ENCODE data around the gene PKD1. TPM values are rescaled to one million over a fixed set of nuclear protein-coding genes. Genes with fewer than 3 reads are reported as not detected.
"Not testable (repeated sequence)": the region's sequence is repeated elsewhere in the genome, so short reads cannot be mapped to it uniquely, and the experiment has no call there.

PKD1 gene
- total and polyA plus RNA-seq, 2 donors (not counting 1 experiment from before 2014, with no cell fraction given): 100 to 116 TPM

GRCh38 chr16:2122429-2122828 is 13.3 kb downstream of the PKD1 start:
- no peak overlapping the region for H3K4me3 ChIP-seq (ENCODE audit: control extremely low read depth in 1 of 5, extremely low read depth in 1 of 5, insufficient read depth in 1 of 5, low read depth in 2 of 5, low read length in 4 of 5)
- TF ChIP-seq CTCF (IDR thresholded peaks at IDR 0.05): no peak
- TF ChIP-seq EZH2 (IDR thresholded peaks at IDR 0.05; ENCODE audit: borderline replicate concordance, insufficient read depth, low read depth, low read length, poor library complexity, severe bottlenecking): no peak
- intact Hi-C loops (cut with micrococcal nuclease): no loop called here
- peaks cover 0 to 3% of the 10 kb centered on the region in 2 donors for H3K4me1 ChIP-seq (ENCODE audit: control insufficient read depth in 2 of 2, insufficient read depth in 2 of 2, low read length in 2 of 2)
- no peak for DNase-seq
- no peak for ATAC-seq (ENCODE audit: low read depth)
- POLR2A ChIA-PET: interaction anchor here (0.6 kb wide), 1 partner anchor 1479 kb away, joined by 5 read pairs; no protein-coding TSS in a partner anchor
- H3K79me2 ChIP-seq (ENCODE audit: control insufficient read depth, insufficient read depth, low read length): no peaks in the 10 kb centered on the region
- CTCF ChIA-PET: interaction anchor here (1.3 to 2.9 kb wide), 3 partner anchors 18 to 33 kb away, joined by 5 to 26 read pairs (median 6); partner anchors contain the start of gene TRAF7
- H4K20me1 ChIP-seq (ENCODE audit: control insufficient read depth, insufficient read depth, low read length, poor library complexity, severe bottlenecking): peaks cover 15% of the 10 kb centered on the region
- no peaks in the 10 kb centered on the region for H3K36me3 ChIP-seq (replicated peaks in 1 of 2; ENCODE audit: control extremely low read depth in 1 of 2, control insufficient read depth in 1 of 2, extremely low read depth in 1 of 2, insufficient read depth in 2 of 2, low read length in 1 of 2)
- no peaks in the 10 kb centered on the region for H3K27me3 ChIP-seq (replicated peaks in 1 of 4; ENCODE audit: control extremely low read depth in 1 of 4, control insufficient read depth in 3 of 4, insufficient read depth in 4 of 4, low read length in 3 of 4)
- no peak overlapping the region for H3K4me2 ChIP-seq (replicated peaks; ENCODE audit: low read depth, low read length, poor library complexity, severe bottlenecking)
- Mint-ChIP-seq H3K4me1 (peaks cover 17% of the 10 kb centered on the region), H3K27me3 (no peaks in the 10 kb centered on the region), H3K27ac (no peak overlapping the region), H3K9me3 (ENCODE audit: insufficient read depth) (no peaks in the 10 kb centered on the region), H3K4me3 (no peak overlapping the region)
- WGBS (ENCODE audit: insufficient coverage): 90% methylated on average over 13 of the region's 17 CpGs
- H3K9me3 ChIP-seq (ENCODE audit: control extremely low read depth in 1 of 3, control insufficient read depth in 2 of 3, insufficient read depth in 1 of 3, low read length in 2 of 3): no peaks in the 10 kb centered on the region
- no peak overlapping the region for H2AFZ ChIP-seq (ENCODE audit: insufficient read depth, low read depth, low read length, poor library complexity, severe bottlenecking)
- H3K27ac ChIP-seq (ENCODE audit: low read length in 2 of 2): no peak overlapping the region
- H3K9ac ChIP-seq (ENCODE audit: low read length): no peak overlapping the region

GRCh38 chr16:2121853-2122252 is 13.8 kb downstream of the PKD1 start:
- H3K27me3 Mint-ChIP-seq: no peaks in the 10 kb centered on the region
- H3K27ac Mint-ChIP-seq: no peak overlapping the region
- no peak for TF ChIP-seq EZH2 (IDR thresholded peaks at IDR 0.05; ENCODE audit: borderline replicate concordance, insufficient read depth, low read depth, low read length, poor library complexity, severe bottlenecking)
- no peak for TF ChIP-seq CTCF (IDR thresholded peaks at IDR 0.05)
- H3K4me3 Mint-ChIP-seq: no peak overlapping the region
- CTCF ChIA-PET: interaction anchor here (0.6 to 2.9 kb wide), 7 partner anchors 19 to 128 kb away, joined by 3 to 26 read pairs (median 5); partner anchors contain the start of gene TRAF7
- H4K20me1 ChIP-seq (ENCODE audit: control insufficient read depth, insufficient read depth, low read length, poor library complexity, severe bottlenecking): peaks cover 11% of the 10 kb centered on the region
- intact Hi-C loops (cut with micrococcal nuclease): loop anchor here (1.0 kb wide), 1 partner anchor 31 kb away; no protein-coding TSS in a partner anchor
- no peak overlapping the region for H2AFZ ChIP-seq (ENCODE audit: insufficient read depth, low read depth, low read length, poor library complexity, severe bottlenecking)
- peaks cover 0 to 3% of the 10 kb centered on the region in 2 donors for H3K4me1 ChIP-seq (ENCODE audit: control insufficient read depth in 2 of 2, insufficient read depth in 2 of 2, low read length in 2 of 2)
- ATAC-seq (ENCODE audit: low read depth) (no peak), DNase-seq (no peak)
- POLR2A ChIA-PET: interaction anchor here (0.6 kb wide), 1 partner anchor 1478 kb away, joined by 5 read pairs; no protein-coding TSS in a partner anchor
- H3K4me2 ChIP-seq (replicated peaks; ENCODE audit: low read depth, low read length, poor library complexity, severe bottlenecking): no peak overlapping the region
- H3K27ac ChIP-seq (ENCODE audit: low read length in 2 of 2): no peak overlapping the region
- H3K36me3 ChIP-seq (replicated peaks in 1 of 2; ENCODE audit: control extremely low read depth in 1 of 2, control insufficient read depth in 1 of 2, extremely low read depth in 1 of 2, insufficient read depth in 2 of 2, low read length in 1 of 2): no peaks in the 10 kb centered on the region
- H3K9me3 ChIP-seq (ENCODE audit: control extremely low read depth in 1 of 3, control insufficient read depth in 2 of 3, insufficient read depth in 1 of 3, low read length in 2 of 3): no peaks in the 10 kb centered on the region
- WGBS (ENCODE audit: insufficient coverage): 95% methylated on average over 15 of the region's 19 CpGs
- H3K4me1 Mint-ChIP-seq: peaks cover 14% of the 10 kb centered on the region
- no peaks in the 10 kb centered on the region for H3K79me2 ChIP-seq (ENCODE audit: control insufficient read depth, insufficient read depth, low read length)
- H3K27me3 ChIP-seq (replicated peaks in 1 of 4; ENCODE audit: control extremely low read depth in 1 of 4, control insufficient read depth in 3 of 4, insufficient read depth in 4 of 4, low read length in 3 of 4): no peaks in the 10 kb centered on the region
- H3K4me3 ChIP-seq (ENCODE audit: control extremely low read depth in 1 of 5, extremely low read depth in 1 of 5, insufficient read depth in 1 of 5, low read depth in 2 of 5, low read length in 4 of 5): no peak overlapping the region
- H3K9ac ChIP-seq (ENCODE audit: low read length): no peak overlapping the region
- H3K9me3 Mint-ChIP-seq (ENCODE audit: insufficient read depth): no peaks in the 10 kb centered on the region

- H3K27ac ChIP-seq (ENCODE audit: low read length in 2 of 2); H3K36me3 ChIP-seq (replicated peaks in 1 of 2; ENCODE audit: control extremely low read depth in 1 of 2, control insufficient read depth in 1 of 2, extremely low read depth in 1 of 2, insufficient read depth in 2 of 2, low read length in 1 of 2); H3K9me3 Mint-ChIP-seq (ENCODE audit: insufficient read depth); H3K9me3 ChIP-seq (ENCODE audit: control extremely low read depth in 1 of 3, control insufficient read depth in 2 of 3, insufficient read depth in 1 of 3, low read length in 2 of 3); H3K4me1 ChIP-seq (ENCODE audit: control insufficient read depth in 2 of 2, insufficient read depth in 2 of 2, low read length in 2 of 2); H3K9ac ChIP-seq (ENCODE audit: low read length); H3K4me3 Mint-ChIP-seq; H2AFZ ChIP-seq (ENCODE audit: insufficient read depth, low read depth, low read length, poor library complexity, severe bottlenecking); H3K4me2 ChIP-seq (replicated peaks; ENCODE audit: low read depth, low read length, poor library complexity, severe bottlenecking); H4K20me1 ChIP-seq (ENCODE audit: control insufficient read depth, insufficient read depth, low read length, poor library complexity, severe bottlenecking); H3K27me3 ChIP-seq (replicated peaks in 1 of 4; ENCODE audit: control extremely low read depth in 1 of 4, control insufficient read depth in 3 of 4, insufficient read depth in 4 of 4, low read length in 3 of 4); H3K4me3 ChIP-seq (ENCODE audit: control extremely low read depth in 1 of 5, extremely low read depth in 1 of 5, insufficient read depth in 1 of 5, low read depth in 2 of 5, low read length in 4 of 5); H3K79me2 ChIP-seq (ENCODE audit: control insufficient read depth, insufficient read depth, low read length); POLR2A ChIA-PET; H3K27me3 Mint-ChIP-seq: not testable (repeated sequence)
- DNase-seq: peak; percentile 45
- intact Hi-C loops (cut with micrococcal nuclease): loop anchor here (1.0 kb wide), 1 partner anchor 32 kb away; no protein-coding TSS in a partner anchor
- H3K4me1 Mint-ChIP-seq: peaks cover 12% of the 10 kb centered on the region
- no CpG with 5 or more reads among the region's 9 CpGs for WGBS (ENCODE audit: insufficient coverage)
- H3K27ac Mint-ChIP-seq: peak overlapping the region; percentile 41
- ATAC-seq (ENCODE audit: low read depth): peak; percentile 60
- CTCF ChIA-PET: interaction anchor here (0.6 to 2.9 kb wide), 8 partner anchors 19 to 128 kb away, joined by 3 to 26 read pairs (median 4); partner anchors contain the start of gene TRAF7
Observed at GRCh38 chr16:2121325-2121724, 14.4 kb downstream of the PKD1 start.

Data from B cell (primary cell).